Right renal cortex interstitium (tissue), 3 donors: Measurements from ENCODE around the gene SMOC1. TPM values are rescaled to one million over a fixed set of nuclear protein-coding genes. Genes with fewer than 3 reads are reported as not detected.

ENCODE experiments used
- DNase-seq, 3 donors: peaks; one replicate each; pipeline ENCODE4 v3.0.0-alpha.2; 2013; ENCODE audit warnings: low read depth in 3 of 3, low spot score in 2 of 3
- polyA plus RNA-seq, 3 donors: library from polyadenylated mRNA; unstranded; fragments of 120-200 nt; gene quantifications; one replicate each; pipeline ENCODE4 v1.2.1, GENCODE V29; 2013; ENCODE audit not compliant: insufficient read length in 3 of 3

The SMOC1 gene
- polyA plus RNA-seq, 3 donors, result 1.3 to 2.0 (median 1.7) TPM

DNA sequence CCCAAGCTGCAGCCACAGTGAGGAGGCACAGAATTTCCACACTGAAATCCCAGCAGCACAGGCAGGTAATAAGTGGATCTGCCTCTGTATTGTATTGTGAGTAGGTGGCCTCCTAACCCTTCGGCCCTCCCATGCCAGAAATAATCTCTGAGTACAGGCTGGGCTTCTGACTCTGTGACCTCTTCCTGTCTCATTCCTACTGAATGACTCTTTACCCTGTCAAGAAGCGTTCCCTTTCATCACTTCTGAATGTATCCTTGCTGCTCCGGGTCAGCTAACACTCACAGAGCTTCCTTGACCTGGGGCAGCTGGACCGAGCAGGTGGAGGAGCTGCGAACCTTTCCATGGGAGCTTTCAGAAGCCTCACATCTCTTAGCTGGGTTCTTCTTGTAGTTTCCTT lies 190.0 kb downstream of the SMOC1 start:
- DNase-seq, result no peak

DNA sequence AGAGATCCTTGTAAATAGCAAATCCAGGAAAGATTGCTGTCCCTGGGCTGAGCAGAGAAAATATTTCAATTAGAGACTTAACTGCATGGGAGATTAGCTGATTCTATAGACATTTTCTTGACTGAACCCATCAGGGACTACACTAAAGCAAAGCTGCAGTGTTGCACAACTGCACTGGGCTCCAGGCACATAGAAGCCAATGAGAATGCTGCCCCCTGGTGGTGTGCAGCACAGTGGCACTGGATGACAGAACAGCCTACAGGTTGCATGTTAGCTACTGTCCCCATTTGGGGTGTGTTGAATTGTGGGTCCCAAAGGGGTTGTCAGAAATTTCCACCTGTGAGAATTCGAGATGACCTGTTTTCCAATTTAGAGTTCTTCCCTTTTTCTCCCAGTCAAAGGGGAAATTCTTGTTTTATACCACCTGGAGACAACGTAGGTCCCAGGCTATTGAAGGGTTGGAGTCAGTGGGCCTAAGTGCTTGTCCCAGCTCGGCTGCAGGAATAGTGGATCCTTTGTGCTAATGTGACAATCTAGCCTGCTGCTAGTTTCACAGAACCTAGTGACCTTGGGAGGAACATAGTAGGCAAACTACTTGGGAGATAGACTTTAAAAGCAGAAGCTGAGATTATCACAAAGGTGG lies 194.8 kb downstream of the SMOC1 start:
- DNase-seq, result peak in 1 of 3 donors; percentile 4

DNA sequence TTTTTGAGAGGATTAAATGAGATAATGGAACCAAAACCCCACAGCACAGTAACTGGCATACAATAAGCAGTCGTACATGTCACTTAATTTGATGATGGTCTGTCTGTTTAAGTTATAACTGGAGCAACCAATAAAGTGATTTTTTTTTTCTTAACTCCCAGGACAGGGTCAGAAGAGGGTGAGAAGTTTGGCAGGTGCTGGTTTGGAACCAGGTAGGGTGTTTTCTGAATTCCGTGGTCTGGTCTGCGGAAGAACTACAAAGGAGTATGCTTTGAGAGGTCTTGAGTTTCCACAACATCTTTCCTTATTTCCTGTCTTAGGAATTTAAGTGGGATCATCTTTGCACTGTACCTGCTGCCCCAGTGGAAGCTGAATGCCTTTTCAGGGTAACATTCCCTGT lies 197.8 kb downstream of the SMOC1 start:
- DNase-seq, result no peak

DNA sequence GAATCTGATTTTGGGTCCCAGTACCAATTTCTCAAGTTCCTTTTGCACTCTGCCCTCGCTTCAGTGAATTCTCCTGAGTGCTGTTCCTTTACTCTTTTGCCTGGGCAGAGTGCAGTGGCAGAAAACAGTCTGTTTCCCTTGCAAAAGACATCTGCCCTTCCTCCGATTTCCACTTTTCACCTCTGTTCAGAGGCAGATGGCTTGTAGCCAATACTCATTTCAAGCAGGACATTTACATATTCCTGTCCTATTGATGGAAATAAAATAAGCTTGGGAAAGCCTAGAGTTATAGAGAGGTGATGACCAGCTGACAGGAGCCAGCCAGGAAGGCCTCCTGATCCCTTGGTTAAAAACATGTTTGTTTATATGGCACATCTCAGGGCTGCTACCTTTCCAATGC lies 198.5 kb downstream of the SMOC1 start:
- no peak for DNase-seq

DNA sequence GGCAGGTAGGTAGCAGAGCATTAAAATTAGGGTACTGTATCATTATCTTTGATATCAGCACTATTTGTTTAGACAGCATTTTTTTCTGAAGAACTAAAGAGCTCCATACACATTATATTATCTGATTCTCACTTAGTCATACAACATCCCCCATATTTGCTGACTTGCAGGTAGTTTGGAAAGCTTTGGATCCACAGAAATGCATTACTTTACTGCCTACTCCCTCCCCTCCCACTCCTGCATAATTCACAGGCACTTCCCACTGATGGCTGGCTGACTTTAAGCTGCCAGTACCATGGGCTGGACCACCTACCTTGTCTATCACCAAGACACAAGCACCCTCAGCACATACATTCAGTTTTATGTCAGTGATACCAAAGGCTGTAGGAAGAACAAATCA lies 199.1 kb downstream of the SMOC1 start:
- no peak for DNase-seq

DNA sequence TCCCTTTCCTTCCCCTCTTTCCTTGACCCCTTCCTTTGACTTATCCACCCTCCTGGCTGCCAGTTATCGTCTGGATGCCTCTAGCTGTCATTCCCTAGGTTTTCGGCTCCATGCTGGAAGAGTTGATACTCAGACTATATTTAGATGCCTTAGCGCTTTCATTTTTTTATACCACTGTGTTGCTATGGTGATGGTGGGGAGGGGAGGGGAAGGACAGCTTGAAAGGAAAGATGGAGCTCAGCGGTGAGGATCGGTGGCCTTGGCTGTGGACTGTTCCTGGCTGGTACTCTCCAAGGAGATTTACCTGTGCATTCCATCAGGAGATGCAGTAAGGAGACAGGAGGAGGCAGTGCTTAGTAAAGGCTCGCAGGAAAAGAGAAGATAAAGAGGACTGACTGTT lies 200.9 kb downstream of the SMOC1 start:
- DNase-seq, result no peak

Other genes starting within 250 kb of the SMOC1 start
- 100 to 1,000 TPM; 538 to 768 (median 669) TPM for gene SRSF5, start 112.3 kb upstream of the SMOC1 start, polyA plus RNA-seq
- under 1 TPM in 1 of 3 donors, not detected in 2; 0.24 TPM for gene SLC10A1, start 82.2 kb upstream of the SMOC1 start, polyA plus RNA-seq